DMS79 treated with DMSO at 0.1 percent for 48 hours (cell line): ENCODE data around the gene SKIC3.

Experiments
- DNase-seq: peaks from one replicate; lab custom pipeline; 2025; lab: John Stamatoyannopoulos, UW

SKIC3 gene

DNA sequence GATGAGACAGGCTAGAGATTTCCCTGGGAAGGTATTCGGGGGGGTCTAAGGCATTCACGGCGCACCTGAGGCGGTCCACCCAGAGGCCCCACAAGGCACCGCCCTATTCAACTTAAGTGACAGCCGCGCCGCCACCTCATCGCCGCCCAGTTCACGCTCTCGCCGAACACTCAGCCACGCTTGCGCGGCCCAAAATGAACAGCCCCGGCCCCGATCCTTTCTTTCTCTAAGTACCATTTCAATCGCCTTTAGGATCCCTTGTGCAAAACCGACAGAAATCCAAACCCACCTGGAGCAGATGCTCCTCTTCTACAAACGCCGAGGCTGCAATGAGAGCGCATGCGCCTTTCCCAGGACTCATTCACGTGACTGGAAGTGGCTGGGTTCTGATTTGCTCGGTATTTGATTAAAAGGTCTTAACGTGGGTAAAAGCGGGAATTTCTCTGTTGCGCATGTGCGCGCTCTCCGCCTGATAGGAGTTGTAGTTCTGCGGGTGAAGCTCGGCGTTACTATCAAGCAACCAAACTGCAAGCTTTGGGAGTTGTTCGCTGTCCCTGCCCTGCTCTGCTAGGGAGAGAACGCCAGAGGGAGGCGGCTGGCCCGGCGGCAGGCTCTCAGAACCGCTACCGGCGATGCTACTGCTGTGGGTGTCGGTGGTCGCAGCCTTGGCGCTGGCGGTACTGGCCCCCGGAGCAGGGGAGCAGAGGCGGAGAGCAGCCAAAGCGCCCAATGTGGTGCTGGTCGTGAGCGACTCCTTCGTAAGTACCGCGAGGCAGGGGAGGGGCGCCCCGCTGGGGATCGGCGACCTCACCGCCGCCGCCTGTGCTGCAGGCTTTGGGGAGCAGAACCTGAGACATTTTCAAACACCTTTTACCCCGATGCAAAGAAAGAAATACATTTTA lies at the start of gene SKIC3, which contains the start of gene ARSK:
Gene SKIC3, minus strand, starts transcription at position 331 of the 902 bp plus-strand sequence. CDS start 7,827 bp downstream, outside the sequence.
Gene ARSK, plus strand, starts transcription at position 455 of the 902 bp plus-strand sequence. Its CDS starts 178 bp downstream, at position 633.
- peak; percentile 97 for DNase-seq

DNA sequence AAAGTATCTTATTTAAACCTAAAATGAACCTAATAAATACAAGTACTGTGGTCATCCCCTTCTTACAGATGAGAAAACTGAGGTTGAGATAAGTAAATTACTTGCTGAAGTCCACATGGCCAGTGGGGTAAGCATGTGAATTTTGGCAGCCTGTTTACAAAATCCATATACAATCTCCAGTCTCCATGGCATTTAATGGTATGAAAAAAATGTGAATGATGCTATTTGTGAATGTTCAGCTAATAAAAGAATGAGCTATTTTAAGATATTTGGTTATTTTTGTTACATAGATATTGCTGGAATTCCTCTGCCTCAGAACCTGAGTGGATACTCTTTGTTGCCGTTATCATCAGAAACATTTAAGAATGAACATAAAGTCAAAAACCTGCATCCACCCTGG lies 45.8 kb upstream of the SKIC3 start:
- DNase-seq, result no peak

DNA sequence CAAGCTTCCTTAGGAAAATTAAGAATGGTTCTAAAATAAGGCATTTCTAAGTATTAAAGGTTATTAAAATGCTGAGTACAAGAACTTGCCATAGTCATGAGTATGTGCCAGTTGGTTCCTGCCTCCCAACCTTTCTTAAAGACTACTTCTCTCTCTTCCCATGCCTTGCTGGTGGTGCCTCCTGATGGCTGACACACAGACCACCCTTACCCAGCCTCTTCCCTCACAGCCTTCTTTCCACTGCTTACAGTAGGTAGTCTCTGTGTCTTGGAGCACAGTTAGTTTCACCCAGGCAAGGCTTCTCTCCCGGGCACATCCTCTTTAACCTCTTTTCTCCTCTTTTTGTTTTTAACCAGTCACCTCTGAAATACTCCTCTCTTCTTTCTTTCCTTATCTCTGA lies 44.5 kb upstream of the SKIC3 start:
- no peak for DNase-seq

DNA sequence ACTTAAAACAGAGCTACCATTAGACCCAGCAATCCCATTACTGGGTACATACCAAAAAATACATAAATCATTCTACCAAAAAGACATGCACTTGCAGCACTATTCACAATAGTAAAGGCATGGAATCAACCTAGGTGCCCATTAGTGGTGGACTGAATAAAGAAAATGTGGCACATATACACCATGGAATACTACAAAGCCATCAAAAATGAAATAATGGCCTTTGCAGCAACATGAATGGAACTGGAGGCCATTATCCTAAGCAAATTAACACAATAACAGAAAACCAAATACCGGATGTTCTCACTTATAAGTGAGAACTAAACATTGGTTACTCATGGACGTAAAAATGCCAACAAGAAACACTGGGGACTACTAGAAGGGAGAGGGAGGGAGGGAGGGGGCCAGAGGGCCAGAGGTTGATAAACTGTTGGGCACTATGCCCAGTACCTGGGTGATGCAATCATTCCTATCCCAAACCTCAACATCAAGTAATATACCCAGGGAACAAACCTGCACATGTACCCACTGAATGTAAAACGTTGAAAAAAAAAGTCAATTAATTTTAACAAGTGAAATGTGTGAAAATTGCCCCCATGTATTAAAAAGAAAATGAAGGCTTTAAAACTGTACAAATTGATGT lies 40.6 kb upstream of the SKIC3 start:
- no peak for DNase-seq

DNA sequence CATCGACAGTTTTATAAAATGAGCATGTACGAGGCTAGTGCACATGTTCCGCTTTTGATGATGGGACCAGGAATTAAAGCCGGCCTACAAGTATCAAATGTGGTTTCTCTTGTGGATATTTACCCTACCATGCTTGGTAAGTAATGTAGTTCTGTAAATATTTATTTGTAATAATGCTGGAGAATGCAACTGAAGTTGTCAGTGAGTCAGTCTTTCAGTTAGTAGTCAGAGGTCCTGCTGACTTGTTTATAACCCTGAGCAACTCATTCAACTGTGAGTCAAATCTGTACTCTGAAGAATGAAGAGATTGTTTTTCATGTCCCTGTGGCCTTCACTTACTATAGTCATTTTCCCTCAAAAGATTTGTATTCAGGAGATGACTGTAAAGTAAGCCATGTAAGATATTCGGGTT lies 36.7 kb upstream of the SKIC3 start:
- DNase-seq, result no peak

DNA sequence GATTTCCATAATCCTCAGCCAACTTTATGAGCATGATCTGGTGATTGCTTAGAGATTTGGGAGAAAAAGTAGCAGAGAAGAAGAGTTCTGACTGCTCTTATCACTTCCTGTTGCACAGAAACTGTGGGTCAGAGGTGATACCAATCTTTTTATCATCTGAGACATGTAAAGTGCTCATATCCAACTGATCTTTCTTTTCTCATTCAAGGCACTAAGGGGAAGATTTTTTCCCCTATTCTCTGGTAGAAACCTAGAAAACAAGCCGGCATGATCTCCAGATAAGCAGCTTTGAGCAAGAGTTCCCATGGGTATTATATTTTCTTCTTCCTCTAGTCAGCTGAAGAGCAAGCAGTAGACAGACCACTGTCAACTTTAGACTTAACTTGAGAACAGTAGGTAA lies 36.1 kb upstream of the SKIC3 start:
- no peak for DNase-seq

DNA sequence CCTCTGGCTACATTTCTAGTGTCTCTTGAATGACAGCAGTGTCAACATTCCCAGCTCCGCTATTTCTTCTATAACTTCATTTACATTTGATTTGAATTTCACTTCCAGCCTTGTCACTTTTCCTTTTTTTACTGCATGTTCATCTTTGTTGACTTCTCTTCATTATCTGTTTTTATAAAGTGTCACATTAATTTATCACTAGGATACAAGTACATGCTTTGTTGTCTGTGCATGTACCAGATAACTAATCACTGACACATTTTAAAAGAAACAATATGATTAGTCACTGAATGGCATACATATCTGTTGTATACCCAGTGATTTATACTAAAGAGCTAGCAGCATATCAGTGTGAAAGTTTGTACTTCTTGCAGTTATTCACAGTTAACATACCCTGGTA lies 29.2 kb upstream of the SKIC3 start:
- DNase-seq, result no peak

DNA sequence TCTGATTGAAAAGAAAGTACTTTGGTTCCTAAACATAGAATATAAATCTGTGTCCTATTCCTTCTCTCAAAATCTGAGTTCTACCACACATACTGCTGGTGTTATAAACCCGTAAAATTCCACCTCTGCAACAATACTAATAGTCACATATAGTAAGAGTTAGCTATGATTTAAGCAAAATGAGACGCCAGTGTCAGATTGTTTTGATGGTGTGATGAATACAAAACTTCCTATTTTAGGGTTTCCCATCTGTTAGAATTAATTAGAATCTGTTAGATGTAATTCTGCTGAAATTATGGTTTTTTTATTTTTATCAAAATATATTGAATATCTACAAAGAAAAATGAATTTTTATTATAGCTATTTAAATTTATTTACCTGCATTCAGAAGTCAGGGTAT lies 26.8 kb upstream of the SKIC3 start:
- no peak for DNase-seq

DNA sequence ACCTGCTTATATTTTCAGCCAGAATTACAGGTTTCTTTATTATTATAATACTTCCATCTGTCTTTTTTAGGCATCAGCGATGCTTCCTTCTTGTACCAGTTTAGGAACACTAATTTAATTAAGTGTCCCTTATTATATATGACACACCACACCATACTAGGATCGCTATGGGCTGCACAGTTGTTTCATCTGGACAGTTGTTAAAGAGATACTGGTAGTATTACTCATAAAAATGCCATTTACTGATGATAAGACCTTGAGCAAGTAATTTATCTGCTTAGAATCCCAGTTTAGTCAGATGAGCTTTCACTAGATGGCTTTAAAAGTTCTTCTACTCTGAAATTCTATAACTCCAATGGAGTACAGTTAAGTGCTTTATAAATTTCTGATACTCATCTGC lies 17.2 kb upstream of the SKIC3 start:
- DNase-seq, result no peak

DNA sequence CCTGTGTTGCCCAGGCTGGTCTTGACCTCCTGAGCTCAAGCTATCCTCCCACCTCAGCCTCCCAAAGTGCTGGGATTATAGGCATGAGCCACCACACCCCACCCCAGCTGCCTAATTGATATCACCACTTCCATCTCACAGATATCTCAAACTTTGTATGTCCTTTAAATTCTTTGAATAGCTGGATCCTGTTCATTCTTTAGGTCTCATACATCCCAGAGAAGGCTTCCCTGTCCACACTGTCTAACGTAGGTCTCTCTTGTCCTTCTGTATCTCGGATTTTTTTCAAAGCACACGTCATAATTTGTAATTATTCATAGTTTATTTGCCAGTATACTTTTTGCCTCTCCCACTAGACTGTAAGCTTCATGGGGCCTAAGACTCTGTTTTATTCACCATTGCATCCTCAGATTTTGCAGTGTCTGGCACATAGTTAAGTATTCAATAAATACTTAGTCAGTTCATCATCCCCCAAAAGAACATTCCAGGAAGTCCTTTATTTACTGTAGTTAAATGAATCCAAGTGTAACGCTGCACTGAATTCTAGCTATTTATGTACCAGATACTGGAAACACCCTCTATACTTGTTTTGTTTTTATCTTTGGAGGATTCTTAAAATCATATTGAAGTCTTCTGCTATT lies 10.6 kb upstream of the SKIC3 start:
- DNase-seq, result no peak

DNA sequence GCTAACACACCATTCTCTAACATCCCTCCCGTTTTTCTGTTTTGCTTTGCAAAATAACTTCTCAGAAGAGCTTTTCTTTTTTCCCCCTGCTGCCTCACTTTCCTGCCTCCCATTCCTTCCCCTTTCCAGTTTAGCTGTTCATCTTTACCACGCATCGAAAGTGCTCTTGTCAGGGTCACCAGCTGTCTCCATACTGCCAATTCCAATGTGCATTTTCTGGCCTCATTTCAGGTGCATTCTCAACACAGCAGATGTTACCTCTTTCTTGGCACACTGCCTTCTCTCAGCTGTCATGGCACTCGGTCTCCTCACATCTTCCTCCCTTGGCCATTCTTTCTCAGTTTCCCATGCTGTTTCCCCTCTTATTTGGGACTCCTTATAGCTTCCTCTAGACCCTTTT lies 9.7 kb upstream of the SKIC3 start:
- DNase-seq, result no peak

DNA sequence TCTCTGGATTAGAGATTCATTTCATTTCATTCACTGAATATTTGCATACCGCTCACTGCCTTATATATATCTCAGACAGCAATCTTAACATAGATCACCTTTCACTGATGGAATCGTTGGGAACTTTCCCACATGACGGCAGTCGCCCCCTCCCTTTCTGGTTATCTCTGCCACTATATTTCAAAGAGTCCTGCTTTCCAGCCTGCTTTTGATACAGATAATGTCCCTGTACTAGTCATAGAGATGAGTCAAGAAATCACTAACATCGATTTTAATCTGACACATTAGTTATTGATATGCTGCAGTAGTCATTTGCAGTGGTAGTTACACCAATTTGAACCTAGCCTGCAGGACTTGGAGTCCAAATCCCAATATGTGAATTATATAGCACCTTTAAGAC lies 8.6 kb upstream of the SKIC3 start:
- DNase-seq, result no peak

DNA sequence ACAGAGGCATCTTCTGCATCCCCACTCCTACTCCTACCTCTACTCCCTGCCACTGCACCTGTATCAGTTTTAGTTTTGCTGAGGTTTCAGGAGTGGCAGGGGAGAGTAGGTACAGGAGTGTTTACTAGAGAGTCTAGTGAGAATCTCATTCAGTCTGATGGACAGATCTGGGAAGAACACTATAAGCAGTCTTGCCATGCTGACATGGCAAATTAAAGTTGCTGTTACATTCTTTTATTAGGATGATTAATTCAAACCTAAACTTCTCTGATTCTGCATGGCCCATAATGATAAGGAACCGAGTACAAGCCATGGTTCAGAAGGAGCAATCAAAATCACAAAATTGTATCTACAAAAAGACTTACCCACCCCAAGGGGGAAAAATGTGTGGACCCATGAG lies 7.5 kb upstream of the SKIC3 start:
- no peak for DNase-seq

DNA sequence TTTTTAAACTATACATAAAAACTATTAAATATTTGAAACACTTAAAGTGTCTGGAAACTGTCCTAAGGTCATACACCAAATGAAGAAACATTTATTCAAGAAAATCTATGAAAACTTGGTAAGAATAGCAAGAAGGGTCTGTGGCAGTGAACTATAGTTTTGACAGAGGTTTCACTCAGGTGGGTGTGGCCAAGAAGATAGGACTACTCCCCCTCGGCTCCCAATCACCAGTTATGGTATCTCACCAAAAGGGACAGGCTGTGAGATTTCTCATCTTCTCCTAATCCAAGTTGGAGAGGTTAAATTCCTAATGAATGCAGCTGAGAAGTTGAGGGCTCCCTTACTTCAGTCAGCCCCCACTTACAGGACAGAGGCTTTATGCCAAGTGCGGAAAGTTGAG lies 3.1 kb upstream of the SKIC3 start:
- no peak for DNase-seq

DNA sequence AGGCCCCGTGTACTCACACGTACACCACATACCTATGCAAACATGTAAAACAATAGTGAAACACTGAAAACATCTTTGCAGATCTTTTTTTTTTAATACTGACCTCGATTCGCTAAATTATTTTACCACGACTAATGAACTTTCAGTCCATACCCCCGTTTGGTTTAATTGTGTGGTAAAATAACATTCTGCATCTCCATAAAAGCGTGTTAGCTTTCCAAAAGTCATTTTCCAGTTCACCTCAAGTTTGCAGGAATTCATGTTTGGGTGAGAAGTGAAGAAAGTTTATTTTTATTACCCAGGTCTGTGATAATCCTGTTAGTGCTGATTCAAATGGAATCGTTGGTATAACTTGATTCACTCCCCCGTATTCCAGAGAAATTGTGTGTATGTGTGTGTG lies 776 bp upstream of the SKIC3 start:
- no peak for DNase-seq

DNA sequence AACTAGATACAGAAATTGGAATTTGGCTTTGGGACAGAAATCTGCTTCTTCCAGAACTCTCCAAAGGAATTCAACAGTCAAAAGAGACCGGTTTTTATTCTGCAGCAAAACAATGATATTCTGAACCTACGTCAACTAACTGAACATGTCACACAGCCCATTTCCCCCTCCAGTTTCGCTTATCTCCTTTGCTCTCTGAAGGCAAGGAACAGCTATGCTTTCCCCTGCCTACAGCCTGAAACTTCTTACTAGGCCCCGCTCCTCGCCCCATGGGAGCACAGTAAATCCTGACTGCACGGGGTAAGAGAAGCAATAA lies 488 bp downstream of the SKIC3 start:
- no peak for DNase-seq

DNA sequence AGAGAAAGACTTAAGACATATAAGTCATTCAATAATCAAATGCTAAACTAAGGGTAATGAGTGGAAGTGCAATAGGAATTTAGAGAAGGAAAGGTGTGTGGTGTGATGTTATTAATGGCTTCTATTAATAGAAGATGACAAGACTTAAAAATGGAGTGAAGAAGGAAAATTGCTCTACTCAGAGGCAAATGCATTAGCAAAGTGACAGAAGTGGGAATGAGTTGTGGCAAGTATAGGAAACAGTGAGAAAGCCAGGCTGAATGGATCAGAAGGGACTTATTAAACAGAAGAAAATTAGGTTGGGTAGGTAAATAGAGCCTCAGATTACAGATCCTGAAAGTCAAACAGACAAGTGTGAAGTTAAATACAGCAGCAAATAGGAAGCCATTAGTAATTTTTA lies 5.7 kb downstream of the SKIC3 start:
- no peak for DNase-seq

DNA sequence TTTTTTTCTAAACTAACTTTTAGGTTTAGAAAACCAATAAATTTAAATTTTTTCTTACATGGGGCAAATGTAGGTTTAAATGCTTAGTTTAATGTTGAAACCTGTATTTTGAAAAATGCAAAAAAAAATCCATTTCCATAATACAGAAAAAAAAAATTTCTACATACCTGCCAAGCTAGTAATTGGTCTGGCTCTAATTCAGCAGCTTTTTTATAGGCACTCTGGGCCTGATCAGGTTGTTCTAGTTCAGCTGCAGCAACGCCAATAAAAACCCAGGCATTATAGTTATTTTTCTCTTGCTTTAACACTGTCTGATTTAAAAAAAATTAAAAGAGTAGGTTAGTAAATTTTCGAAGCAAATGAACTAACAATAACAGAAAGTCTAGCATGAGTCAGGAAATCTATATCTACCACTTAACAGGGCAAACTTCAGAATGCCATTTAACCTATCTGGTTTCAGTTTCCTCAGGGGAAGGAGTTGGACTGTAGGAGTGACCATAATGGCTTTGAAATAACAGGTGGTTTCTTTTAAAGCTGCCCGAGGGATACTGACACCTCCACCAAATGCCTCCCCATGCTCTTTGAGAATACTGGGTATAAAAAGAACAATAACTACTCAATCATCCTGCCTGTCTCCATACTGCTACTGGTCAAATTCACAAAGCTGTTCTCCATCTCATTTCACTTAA lies 11.6 kb downstream of the SKIC3 start:
- DNase-seq, result no peak

DNA sequence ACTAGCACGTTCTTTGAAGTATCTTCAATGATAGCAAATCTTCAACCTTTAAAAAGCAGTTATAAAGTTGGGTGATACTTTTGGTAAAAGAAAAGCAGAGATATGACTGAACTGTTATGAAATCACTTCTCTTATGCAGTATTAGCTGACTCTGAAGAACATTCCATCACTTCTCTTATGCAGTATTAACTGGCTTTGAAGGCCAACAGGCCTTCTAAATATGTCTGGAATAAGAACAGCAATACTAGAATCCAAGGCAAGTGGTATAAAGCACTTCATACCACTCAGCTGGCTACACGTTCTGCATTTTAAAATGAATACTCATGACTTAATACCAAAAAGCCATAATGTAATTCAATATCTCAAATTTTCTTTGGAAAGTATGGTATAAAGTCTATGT lies 17.3 kb downstream of the SKIC3 start:
- DNase-seq, result no peak

DNA sequence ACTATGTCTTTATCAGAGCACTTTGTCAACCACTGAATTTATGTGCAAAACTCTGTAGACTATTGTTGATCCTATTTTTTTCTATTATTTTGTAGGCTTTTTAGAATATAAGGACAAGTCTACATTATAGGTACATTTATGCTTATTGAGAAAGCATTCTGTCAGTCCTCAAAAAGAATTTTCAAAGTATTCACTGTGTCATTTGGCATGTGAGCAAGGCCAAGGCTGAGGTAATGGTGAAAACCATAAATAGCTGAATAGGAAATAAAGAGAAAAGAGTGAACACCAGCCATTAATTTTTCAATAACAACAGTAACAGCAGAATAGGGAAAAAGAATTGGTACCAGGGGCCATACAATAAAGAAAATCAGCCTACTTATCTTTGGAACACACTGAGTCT lies 21.0 kb downstream of the SKIC3 start:
- no peak for DNase-seq

DNA sequence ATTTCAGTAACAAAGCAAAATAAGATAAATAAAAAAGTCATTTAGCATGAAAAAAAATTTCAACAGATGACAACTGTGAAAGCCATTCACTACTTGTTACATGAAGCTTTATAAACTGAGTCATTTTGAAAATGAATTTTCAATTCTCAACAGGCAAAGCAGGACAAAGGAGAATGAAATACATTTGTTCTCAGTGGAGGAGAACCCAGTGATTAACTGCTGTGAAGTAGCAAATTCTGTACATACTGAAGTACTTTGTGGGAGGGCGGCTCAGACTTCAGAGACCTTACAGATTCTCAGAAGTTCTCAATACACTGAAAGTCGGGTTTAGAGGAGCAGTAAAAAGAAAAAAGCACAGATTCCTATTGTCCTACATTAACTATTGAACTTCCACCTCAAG lies 21.7 kb downstream of the SKIC3 start:
- no peak for DNase-seq

DNA sequence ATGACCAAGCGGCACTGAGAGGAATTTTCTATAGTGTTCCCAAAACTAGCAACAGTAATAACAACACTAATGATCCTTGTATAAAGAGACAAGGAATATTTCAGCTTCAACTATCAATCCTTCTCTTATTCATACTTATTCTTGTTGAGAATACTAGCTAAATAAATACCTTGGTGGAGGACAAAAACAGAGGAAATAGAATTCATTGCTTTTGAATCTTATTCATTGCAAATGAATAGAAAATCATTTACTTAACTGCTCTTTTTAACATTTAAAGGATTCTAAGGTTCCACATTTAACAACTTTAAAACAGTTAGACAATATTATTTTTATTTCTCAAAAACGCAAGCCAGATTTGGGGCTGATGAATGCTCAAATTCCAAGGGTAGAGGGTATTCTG lies 22.4 kb downstream of the SKIC3 start:
- DNase-seq, result no peak

DNA sequence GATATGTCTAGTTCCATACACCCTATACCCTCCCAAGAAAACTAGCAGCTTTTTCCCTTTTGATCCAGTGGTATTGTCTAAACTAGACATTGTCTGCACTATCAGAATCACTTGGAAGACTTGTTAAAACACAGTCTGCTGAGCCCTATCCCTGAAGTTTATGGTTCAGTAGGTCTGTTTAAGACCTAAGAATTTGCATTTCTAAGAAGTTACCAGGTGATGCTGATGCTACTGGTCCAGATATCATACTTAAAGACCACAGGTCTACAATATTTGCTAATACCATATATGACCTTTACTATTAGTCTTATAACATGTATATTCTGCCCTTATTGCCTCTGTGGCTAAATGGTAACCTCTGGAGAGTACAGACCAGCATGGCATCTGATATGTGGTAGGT lies 23.3 kb downstream of the SKIC3 start:
- no peak for DNase-seq
